NCI-H2029 (cell line): ENCODE results near the gene PAPSS2.

Experiments
- DNase-seq: peaks from one replicate; lab custom pipeline; 2025; lab: John Stamatoyannopoulos, UW

PAPSS2 gene

DNA sequence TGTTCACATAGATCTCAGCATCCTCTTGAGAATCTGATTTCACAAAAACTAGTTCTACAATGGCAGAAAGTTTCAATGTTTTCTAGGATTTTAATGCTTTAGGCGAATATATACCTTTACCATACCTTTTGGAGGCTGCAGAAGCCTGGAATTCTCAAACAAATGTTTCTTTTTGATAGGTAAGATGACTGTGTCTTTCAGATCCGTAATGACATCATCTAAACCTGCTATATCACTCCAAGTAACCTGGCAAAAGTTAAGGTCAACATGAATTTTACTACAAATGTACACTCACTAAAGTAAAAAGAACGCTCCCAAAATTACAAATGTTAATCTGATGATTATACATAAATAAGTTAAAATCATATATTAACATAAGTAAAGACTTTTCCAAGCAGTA is 130.5 kb downstream of the PAPSS2 start:
- no peak for DNase-seq

DNA sequence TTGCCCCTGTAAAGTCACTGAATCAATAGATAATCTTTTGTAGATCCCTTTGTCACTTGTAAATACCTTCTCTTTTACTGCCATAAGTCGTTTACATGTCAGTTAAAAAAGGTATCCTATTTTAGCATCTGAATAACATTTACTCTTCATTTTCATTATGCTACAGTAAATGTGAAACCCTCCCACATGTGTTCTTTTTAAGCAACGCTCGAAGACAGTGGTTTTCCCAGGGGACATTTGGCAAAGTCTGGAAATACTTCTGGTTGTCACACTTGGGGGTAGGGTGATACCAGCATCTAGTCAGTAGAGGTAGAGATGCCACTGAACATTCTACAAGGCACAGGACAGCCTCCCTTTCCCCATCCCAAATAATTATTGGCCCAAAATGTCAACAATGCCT is 134.6 kb downstream of the PAPSS2 start:
- DNase-seq = no peak
